ENCODE measurements around the gene NDUFAF7.
"Not testable (repeated sequence)": the region's sequence is repeated elsewhere in the genome, so short reads cannot be mapped to it uniquely, and the experiment has no call there.

The NDUFAF7 gene, protein sequence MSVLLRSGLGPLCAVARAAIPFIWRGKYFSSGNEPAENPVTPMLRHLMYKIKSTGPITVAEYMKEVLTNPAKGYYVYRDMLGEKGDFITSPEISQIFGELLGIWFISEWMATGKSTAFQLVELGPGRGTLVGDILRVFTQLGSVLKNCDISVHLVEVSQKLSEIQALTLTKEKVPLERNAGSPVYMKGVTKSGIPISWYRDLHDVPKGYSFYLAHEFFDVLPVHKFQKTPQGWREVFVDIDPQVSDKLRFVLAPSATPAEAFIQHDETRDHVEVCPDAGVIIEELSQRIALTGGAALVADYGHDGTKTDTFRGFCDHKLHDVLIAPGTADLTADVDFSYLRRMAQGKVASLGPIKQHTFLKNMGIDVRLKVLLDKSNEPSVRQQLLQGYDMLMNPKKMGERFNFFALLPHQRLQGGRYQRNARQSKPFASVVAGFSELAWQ

DNA sequence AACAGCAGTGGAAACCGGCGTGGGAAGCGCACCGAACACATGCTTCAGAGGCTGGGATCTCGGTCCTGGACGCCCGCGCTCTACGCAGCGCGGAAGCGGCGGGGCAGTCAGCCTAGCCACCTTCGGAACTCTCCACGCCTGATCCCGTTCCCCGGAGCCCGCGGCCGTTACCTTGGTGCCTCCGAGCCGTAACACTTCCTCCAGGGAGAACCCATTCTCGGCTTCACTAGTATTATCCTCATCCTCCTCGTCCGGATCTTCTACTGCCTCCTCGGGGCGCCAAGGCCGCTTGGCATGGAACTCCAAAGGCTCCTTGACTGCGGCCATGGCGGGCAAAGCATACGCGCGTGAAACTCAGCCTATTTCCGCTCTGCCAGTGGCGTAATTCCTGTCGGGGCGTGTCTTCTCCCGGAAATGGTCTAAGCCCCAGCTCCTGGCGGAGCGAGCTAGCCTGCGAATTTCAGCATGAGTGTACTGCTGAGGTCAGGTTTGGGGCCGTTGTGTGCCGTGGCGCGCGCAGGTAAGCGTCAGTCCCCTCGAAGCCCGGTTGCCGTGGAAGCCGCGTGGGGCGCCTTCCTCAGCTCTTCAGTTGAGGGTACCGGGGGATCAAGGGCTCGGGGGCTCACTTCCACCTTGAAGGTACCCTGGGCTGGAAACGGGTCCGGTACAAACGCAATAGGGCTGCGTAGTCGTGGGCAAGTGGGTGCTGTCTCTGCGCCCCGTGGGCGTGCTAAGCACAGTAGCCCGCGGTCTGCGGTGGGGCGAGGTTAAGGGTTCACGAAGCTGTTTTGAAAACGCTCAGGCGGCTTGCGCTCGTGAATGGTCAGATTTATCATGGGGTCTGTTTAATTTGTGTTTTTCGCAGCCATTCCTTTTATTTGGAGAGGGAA, at the start of gene NDUFAF7, which contains the start of gene CEBPZ:
TSS of gene NDUFAF7 (plus strand) at position 418 of the 890 bp plus-strand sequence. CDS start at position 466, 48 bp downstream.
TSS of gene CEBPZ (minus strand) at position 356 of the 890 bp plus-strand sequence. CDS start at position 327, 29 bp downstream.
- DNase-seq, result peak; percentile 88

DNA sequence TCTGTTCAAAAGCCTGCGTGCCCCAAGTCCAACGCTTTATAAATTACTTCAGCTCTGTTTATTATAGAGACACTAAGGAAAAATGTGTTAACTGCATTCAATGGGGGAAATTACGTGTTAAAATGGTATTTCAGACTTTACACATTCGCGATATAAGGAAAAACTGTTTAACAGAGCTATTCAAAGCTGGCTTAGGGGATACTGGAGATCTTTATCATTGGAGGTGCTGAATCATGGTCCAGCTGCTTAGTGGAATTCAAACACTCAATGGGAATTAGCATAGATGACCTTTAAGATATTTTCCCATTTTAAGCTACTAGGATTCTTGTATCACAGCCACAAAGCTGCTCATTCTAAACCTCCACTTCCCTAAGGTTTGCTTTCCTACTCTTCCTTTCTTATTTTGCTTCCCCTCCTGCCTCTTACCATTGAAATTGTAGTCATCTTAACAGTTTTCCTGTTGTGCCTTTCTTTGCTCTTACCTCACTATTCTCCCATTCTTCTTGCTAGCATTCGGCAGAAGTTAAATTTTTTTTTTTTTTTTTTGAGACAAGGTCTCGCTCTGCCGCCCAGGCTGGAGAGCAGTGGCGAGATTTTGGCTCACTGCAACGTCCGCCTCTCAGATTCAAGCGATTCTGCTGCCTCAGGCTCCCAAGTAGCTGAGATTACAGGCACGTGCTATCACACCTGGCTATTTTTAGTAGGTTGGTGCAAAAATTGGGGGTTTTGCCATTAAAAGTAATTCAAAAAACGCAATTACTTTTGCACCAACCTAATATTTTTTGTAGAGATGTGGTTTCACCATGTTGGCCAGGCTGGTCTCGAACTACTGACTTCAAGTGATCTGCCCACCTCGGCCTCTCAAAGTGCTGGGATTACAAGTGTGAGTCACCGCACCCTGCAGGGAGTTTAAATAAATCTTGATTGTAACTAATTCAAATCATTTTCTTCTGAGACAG, 49.5 kb upstream of the NDUFAF7 start:
- DNase-seq, result peak; percentile 63

DNA sequence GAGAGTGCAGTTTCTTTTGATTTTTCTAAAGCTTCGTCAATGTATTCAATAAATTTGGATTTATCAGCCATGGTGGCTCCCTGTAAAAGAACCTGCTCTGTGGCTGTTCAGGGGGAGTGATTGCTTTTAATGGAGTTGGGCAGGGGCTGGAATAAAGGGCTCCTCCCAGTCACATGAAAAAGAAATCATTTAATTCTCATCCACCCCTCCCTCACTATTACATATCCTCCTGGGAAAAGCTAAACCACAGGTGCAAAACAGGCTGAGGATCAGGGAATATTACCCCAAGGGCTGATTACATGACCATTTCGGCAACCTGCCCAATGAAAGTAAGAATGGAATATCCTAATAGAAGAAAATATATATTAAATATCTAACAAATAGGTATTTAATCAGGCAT, 42.9 kb upstream of the NDUFAF7 start, which contains the start of gene SULT6B1:
TSS of gene SULT6B1 (minus strand) at position 101 of the 400 bp plus-strand sequence. CDS start at position 71, 30 bp downstream.
- no peak for DNase-seq

DNA sequence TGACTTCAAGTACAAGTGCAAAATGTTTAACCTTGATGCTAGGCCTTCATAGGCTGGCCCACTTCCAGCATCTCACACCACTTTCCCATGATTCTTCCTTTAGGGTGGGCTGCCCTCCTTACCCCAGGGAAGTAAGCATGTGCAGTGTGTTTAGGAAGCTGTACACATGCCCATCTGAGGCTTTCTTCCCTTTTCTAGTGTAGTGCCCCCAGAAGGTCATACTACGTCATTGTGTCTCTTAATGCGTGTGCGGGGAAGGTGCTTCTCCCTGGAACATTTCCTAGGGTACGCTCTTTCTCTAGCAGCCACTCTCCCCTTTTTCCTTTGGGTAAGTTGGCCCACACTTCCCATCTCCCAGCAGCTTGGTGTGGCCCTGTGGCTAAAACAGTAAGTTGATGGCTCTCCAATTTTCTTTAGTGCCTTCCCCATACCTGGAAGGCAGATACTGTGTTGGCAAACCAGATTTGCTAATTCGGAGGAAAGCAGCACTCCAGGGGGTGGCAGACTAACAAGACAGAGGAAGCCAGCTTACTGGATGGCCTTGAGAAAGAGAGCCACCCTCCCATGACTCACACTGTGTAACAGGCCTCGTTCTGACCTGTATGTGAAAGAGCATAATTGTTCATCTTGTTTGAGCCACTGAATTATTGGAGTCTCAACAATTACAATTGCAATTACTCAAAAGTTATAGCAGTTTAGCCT, 41.9 kb upstream of the NDUFAF7 start:
- peak; percentile 81 for DNase-seq

DNA sequence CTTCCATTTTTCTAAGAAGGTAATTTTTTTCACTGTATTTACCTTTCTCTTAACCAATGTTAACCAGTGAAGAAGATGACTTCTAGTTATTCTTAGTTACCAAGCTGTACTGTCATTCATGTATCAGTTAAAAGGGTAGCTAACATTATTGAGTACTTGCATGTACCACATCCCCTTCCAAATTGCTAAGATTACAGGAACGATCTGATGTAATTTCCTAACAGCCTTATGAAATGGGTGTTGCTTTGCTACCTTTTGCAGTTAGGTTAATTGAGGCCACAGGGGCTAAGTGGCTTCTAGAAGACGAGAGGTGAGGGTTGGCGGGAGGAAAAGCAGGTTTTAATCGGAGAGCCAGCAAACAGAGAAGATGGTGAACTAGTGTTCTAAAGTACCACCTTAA, 41.2 kb upstream of the NDUFAF7 start:
- no peak for DNase-seq

DNA sequence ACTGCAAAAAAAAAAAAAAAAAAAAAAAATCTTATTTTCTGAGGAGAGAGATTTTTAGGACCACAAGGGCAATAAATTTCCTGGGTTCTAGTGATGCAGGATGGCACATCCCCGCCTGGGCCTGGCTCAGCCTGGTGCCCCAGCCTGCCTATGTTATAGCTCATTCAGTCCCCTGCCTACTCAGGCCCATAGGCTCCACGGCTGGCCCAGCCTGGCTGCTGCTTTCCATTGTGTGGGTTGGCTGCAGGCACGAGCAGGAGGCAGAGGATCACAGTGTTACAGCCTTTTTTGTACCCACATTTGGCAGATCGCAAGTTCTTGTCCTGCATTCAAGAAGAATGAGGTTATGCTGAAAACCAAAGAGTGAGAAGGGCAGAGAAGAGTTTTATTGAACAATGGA, 40.2 kb upstream of the NDUFAF7 start:
- no peak for DNase-seq

DNA sequence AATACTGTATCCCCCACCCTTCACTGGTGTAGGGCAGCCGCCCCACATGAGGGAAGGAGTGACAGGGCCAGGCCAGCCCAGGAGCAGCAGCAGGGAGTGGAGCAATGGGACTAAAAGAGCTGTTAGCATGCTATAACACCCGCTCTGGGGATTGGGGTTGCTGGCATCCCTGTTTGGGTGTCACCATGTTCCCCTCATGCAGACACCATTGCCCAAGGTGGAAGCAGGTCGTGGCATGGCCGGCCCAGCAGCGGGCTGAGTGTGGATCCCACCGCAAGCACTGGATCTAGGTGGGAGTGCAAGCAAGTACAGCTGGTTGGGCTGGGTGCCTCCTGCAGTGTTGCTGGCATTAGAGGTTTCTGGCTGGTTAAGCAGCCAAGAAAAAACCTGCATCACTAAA, 39.7 kb upstream of the NDUFAF7 start:
- DNase-seq, result no peak

DNA sequence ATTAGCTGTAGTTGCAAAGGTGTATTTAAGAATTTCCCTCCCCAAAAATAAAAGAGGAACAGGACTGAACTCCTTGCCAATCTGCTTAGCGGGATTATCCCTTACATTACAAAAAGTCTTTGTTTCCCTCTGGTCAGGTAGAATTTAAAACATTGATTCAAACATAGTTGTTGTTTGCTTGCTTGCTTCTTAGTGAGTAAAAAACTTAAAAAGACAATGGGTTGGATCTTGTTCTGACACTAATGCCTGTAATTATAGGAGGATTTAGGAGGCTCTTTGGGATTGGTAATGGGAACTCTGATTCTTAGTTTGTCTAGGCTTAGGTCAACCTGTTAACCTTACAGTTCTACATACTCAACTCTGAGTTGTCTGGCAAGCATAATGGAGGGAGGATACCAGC, 38.9 kb upstream of the NDUFAF7 start:
- no peak for DNase-seq

DNA sequence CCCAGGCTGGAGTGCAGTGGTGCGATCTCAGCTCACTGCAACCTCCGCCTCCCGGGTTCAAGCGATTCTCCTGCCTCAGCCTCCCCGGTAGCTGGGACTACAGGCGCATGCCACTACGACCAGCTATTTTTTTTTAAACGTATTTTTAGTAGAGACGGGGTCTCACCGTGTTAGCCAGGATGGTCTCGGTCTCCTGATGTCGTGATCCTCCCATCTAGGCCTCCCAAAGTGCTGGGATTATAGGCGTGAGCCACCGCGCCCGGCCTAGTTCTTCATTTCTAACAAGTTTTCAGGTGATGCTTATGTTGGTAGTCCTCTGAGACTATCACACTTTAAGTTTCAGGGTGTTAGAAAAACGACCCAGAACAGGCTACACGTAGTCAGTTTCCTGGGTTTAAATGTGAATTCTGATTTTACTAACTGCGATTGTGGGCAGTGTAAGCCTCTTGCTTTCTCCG, 35.6 kb upstream of the NDUFAF7 start:
- DNase-seq, result not testable (repeated sequence)

DNA sequence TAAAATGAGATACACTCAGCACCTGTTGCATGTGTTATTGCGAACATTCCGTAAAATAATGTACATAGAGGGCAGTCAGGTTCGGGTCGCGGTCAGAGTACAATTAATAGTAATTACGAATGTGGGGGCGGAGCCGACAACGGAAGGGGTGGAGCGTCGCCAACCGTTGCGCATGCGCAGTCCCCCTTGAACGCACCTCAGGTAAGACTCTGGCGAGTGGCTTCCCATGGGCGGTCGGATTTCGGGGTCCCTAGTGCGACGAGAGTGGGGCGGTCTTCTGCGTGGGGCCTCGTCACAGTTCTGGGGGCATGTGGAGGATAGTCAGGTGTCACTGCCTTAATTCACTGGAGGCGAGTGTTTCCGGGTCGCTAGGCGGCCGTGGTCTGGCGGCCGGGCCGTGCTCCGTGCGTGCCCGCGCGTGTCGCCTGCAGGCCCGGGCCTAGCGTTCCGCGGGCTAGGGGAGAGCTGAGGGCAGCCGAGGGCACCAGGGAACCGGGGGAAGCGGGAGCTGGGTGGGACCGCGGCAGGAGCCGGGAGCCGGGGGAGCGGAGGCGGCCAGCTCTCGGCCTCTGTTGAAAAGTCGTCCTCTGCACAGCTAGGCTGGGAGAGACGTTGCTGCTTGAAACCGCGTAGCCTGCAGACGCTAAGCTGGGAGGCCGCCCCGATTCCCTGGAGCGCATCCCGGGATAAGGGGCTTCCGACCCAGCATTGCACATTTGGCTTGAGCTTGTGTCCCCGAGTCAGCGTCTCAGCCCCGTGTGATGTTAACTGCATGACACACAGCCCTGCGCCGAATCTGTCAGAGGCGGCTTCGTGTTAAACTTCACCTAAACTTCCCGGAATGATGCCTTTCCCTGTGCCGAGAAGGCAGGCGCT, 34.9 kb upstream of the NDUFAF7 start, which contains the start of gene CEBPZOS:
TSS of gene CEBPZOS (plus strand) at position 177 of the 876 bp plus-strand sequence. CDS start 3,209 bp downstream, outside the sequence.
- DNase-seq, result peak; percentile 75

DNA sequence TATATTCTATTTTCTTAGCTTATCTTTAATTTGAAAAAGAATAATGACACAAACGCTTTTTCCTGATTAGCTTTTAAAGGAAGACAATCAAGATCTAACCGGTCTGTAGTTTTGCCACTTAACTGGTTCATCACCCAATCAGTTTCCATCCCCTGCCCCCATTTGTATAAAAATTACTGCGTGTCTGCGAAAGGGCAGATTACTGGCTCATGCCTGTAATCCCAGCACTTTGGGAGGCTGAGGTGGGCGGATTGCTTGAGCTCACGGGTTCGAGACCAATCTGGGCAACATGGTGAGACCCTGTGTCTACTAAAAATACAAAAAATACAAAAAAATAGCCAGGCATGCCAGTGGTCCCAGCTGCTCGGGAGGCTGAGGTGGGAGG, 32.8 kb upstream of the NDUFAF7 start:
- DNase-seq, result no peak

DNA sequence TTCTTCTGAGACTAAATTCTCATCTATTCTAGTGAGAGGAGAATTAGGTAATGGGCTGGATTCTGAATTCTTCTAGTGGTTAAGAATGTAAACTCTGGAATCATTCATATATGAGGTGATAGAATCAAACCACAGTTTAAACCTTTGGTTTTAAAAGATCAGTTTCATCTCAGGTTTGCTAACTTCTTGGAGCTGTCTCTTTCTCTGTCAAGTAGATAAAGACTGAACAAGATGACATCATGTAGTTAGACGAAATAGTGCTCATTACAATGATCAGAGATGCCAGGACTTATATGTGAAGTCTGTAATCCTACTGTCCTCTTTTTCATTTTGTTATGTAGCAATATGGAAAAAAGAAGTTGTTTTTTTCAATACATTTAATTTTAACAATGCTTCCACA, 30.2 kb upstream of the NDUFAF7 start:
- no peak for DNase-seq

DNA sequence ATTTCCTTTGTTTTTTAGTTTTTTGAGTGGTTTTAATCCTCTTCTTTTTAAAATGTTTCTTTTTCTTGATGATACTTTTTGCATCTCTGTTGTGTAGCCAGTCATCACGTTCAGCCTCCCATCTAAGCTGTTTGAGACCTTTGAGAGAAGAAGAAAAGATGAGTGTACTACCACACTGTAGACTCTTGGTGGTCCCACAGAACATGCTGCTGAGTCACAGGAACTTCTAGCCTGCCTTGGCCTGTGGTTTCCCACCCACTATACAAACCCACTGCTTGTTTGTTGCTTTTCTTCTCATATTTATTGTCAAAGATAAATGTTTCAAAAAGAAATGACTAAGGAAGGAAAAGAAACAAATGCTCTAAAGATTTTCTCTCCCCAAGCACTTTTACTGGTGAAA, 29.7 kb upstream of the NDUFAF7 start:
- DNase-seq, result peak; percentile 43

DNA sequence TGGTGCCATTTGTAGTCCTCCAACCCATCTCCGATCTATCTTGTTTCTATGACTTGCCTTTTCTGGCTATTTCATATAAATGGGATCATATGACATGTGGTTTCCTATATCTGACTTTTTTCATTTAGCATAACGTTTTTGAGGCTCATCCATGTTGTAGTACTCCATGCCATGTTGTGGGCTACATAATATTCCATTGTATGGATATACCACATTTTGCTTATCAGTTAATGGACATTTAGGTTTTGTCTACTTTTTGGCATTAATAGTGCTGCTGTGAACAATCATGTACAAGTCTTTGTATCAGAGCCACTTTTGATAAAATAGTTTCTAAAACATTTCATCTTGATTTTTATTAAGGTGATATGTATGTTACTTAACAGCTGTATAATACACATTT, 27.8 kb upstream of the NDUFAF7 start:
- no peak for DNase-seq

DNA sequence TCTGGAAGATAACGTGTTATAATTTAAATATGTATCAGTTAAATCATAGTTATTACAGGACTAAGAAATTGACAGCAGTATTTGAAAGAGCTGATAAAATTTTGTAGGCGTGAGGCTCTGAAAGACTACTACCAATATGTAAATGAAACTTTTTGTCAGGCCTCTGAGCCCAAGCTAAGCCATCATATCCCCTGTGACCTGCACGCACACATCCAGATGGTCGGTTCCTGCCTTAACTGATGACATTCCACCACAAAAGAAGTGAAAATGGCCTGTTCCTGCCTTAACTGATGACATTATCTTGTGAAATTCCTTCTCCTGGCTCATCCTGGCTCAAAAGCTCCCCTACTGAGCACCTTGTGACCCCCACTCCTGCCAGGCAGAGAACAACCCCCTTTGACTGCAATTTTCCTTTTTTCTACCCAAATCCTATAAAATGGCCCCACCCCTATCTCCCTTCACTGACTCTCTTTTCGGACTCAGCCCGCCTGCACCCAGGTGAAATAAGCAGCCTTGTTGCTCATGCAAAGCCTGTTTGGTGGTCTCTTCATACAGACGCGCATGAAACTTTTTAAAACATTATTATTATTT, 26.3 kb upstream of the NDUFAF7 start:
- DNase-seq, result not testable (repeated sequence)

DNA sequence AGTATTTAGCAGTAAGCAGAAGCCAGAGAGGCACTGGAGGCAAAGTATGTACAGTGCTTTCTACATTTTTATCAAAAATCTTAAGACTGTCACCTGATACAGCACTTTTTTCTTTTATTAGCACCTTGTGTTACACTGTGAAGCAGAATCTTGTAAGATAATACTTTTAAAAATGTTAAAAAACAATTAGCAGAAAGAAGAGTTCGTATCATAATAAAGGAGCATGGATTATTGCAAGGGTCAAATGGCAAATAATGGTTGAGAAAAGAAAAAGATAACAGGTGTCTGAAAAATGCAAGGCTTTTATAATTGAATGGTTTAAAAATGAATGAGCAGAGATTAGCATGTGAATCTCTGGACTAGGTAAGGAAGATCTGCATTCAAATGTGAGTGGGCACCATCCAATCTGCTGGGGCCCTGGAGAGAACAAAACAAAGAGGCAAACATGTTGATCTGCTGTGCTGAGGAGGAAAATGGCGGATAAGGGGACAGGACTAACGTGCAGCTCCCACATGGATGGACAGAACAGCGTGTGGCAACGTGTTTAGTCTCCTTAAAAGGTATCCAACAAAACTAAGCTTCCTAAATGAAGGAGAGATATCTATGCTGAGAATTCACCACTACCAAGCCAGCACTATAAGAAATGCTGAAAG, 25.6 kb upstream of the NDUFAF7 start:
- no peak for DNase-seq

DNA sequence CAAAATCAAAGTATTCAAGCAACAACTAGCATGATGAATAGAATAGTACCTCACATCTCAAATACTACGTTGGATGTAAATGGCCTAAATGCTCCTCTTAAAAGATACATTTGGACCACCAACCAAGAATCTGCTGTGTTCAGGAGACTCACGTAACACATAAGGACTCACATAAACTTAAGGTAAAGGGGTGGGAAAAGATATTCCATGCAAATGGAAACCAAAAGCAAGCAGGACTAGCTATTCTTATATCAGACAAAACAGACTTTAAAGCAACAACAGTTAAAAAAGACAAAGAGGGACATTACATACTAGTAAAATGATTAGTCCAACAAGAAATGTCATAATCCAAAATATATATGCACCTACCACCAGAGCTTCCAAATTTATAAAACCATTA, 24.7 kb upstream of the NDUFAF7 start:
- not testable (repeated sequence) for DNase-seq

DNA sequence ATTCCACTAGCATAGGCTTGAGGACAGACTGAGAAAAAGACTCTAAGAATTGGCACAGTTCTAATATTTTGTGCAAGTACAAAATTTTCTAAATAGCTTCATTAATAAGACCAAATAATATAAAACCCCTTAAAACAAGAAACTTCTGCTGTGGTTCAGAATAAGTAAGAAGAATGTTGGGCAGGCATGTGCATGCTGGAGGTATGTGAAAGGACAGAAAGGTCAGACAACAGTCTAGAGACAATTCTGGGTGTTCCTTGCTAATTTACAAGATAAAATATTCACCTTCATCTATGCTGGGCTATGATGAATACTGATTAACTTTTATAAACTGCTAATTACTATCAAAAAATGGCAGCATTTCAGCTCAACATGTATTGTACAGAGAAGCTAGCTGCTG, 20.2 kb upstream of the NDUFAF7 start:
- no peak for DNase-seq

DNA sequence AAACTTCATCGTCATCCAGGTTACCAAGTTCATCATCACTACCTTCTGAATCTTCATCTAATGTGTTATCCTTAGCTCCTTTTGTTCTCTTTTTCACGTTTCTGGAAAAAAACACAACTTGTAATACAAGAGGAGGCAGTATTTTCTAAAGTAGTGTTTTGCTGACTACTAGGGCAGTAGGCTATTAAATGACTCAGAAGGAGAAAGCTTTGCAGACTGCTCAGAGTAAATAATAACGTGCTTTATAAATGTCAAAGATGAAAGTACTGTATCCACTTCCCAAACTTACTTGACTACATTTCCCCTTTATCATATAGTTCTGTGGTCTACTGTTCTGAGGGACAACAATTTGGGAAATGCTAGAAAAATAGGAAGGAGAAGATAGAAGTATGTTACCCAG, 19.5 kb upstream of the NDUFAF7 start:
- DNase-seq, result no peak
